HCT116 (cell line): ENCODE data around the gene LEFTY2. TPM values are rescaled to one million over a fixed set of nuclear protein-coding genes. Genes with fewer than 3 reads are reported as not detected.

ENCODE experiments used
- ATAC-seq: fragments of 200-7000 bp; cut with Tn5 transposase; 2 replicates; pipeline ENCODE4 v1.9.1; 2020; ENCODE audit warnings: mild to moderate bottlenecking, moderate library complexity
- BruUV-seq: library from RNA; stranded (reverse); fragments of 400-500 nt; replicated peaks from 2 replicates; lab custom pipeline; 2021; lab: Mats Ljungman, UMichigan
- CTCF ChIA-PET: fragments of 300-600 bp; sonication (Branson Sonifier 250); formaldehyde crosslinking; loops from one replicate; lab custom pipeline; 2021; ENCODE audit warnings: antibody characterized with exemption; lab: Charles Lee
- POLR2A ChIA-PET: fragments of 300-600, 350-600 bp; sonication (Branson Sonifier 250); formaldehyde crosslinking; loops from one replicate; lab custom pipeline; 2021; ENCODE audit warnings: antibody characterized with exemption; lab: Charles Lee
- RAD21 ChIA-PET, 2 experiments: fragments of 300-600 bp; sonication (Branson Sonifier 250); formaldehyde crosslinking; loops; one replicate each; lab custom pipeline; 2023; ENCODE audit warnings: low total read pairs in 2 of 2; ENCODE audit not compliant: uncharacterized antibody in 2 of 2, unreplicated experiment in 2 of 2, low non-redundant PET in 1 of 2; lab: Charles Lee
- DNase-seq: peaks from one replicate; pipeline ENCODE4 v3.0.0-alpha.2; 2010; ENCODE audit warnings: low read depth, low spot score
- H2AFZ ChIP-seq: fragments of 200-600 bp; shearing (Covaris generic), sonication (generic); 2 replicates; pipeline ENCODE4 v1.6.1; 2017; ENCODE audit warnings: low read depth, mixed run types, mixed read lengths, antibody characterized with exemption, low read length; ENCODE audit not compliant: poor library complexity, severe bottlenecking
- H3K27ac ChIP-seq: 2 replicates; pipeline ENCODE4 v1.5.1; 2012; ENCODE audit warnings: low read depth, low read length
- H3K27me3 ChIP-seq: fragments of 200-600 bp; sonication (generic); 2 replicates; pipeline ENCODE4 v1.6.1; 2016; ENCODE audit warnings: mixed run types, low read length, mixed read lengths; ENCODE audit not compliant: insufficient read depth
- H3K36me3 ChIP-seq, 2 experiments: fragments of 200-500 bp in 1 of 2; fragments of 200-600 bp in 1 of 2; sonication (Bioruptor generic) in 1 of 2; sonication (generic) in 1 of 2; 2 replicates each; pipeline versions ENCODE4 v1.5.1 to v1.6.1; 2014 to 2016; ENCODE audit warnings: low read length in 2 of 2, inconsistent platforms in 1 of 2, mixed read lengths in 1 of 2, mixed run types in 1 of 2; ENCODE audit not compliant: insufficient read depth in 2 of 2, control insufficient read depth in 1 of 2
- H3K4me1 ChIP-seq, 2 experiments: fragments of 200-600 bp in 1 of 2; sonication (generic) in 1 of 2; 2 replicates each; pipeline versions ENCODE4 v1.5.1 to v1.6.1; 2012 to 2017; ENCODE audit warnings: low read length in 2 of 2, inconsistent platforms in 1 of 2, mild to moderate bottlenecking in 1 of 2, mixed read lengths in 1 of 2, mixed run types in 1 of 2, moderate library complexity in 1 of 2; ENCODE audit not compliant: insufficient read depth in 2 of 2, control insufficient read depth in 1 of 2
- H3K4me2 ChIP-seq: fragments of 200-600 bp; sonication (generic); 2 replicates; pipeline ENCODE4 v1.6.1; 2017; ENCODE audit warnings: mixed run types, low read length, mixed read lengths
- H3K4me3 ChIP-seq, 2 experiments: fragments of 200-600 bp in 1 of 2; sonication (generic) in 1 of 2; replicated peaks in 1 of 2; 2 replicates each; pipeline ENCODE4 v1.5.1; 2011 to 2016; ENCODE audit warnings: low read length in 2 of 2, control low read depth in 1 of 2, low read depth in 1 of 2, mild to moderate bottlenecking in 1 of 2, mixed read lengths in 1 of 2, mixed run types in 1 of 2
- H3K79me2 ChIP-seq: fragments of 200-600 bp; sonication (generic); 2 replicates; pipeline ENCODE4 v1.6.1; 2017; ENCODE audit warnings: mild to moderate bottlenecking, mixed run types, low read length, moderate library complexity, mixed read lengths; ENCODE audit not compliant: insufficient read depth
- H3K9ac ChIP-seq: fragments of 200-600 bp; sonication (generic); 2 replicates; pipeline ENCODE4 v1.6.1; 2016; ENCODE audit warnings: low read length, mixed read lengths
- H3K9me2 ChIP-seq: fragments of 200-600 bp; sonication (generic), shearing (Covaris generic); 2 replicates; pipeline ENCODE4 v1.6.1; 2017; ENCODE audit warnings: mixed run types, mild to moderate bottlenecking, moderate library complexity; ENCODE audit not compliant: insufficient read depth
- H3K9me3 ChIP-seq, 2 experiments: fragments of 200-500 bp in 1 of 2; fragments of 200-600 bp in 1 of 2; sonication (Bioruptor generic) in 1 of 2; sonication (generic) in 1 of 2; 2 replicates each; pipeline ENCODE4 v1.6.1; 2014 to 2017; ENCODE audit warnings: low read length in 2 of 2, mixed read lengths in 2 of 2, inconsistent platforms in 1 of 2, low read depth in 1 of 2, mild to moderate bottlenecking in 1 of 2, mixed run types in 1 of 2, moderate library complexity in 1 of 2; ENCODE audit not compliant: control insufficient read depth in 1 of 2, insufficient read depth in 1 of 2
- H4K20me1 ChIP-seq: fragments of 200-600 bp; sonication (generic), shearing (Covaris generic); 2 replicates; pipeline ENCODE4 v1.6.1; 2017; ENCODE audit warnings: mixed run types, mild to moderate bottlenecking, moderate library complexity; ENCODE audit not compliant: insufficient read depth
- CBX3 ChIP-seq: IDR thresholded peaks from 2 replicates; pipeline ENCODE4 v1.6.1; 2012; ENCODE audit warnings: low read depth
- EGR1 ChIP-seq: IDR thresholded peaks from 2 replicates; pipeline ENCODE4 v1.6.1; 2012; ENCODE audit warnings: low read depth
- MAX ChIP-seq: IDR thresholded peaks from 2 replicates; pipeline ENCODE4 v1.6.1; 2012
- POLR2A ChIP-seq: IDR thresholded peaks from 2 replicates; pipeline ENCODE4 v1.7.0; 2011; ENCODE audit warnings: borderline replicate concordance; ENCODE audit not compliant: insufficient read depth, insufficient read length; ENCODE audit errors: extremely low read depth
- RAD21 ChIP-seq: IDR thresholded peaks from 2 replicates; pipeline ENCODE4 v1.6.1; 2012; ENCODE audit warnings: low read depth, mild to moderate bottlenecking
- YY1 ChIP-seq: IDR thresholded peaks from 2 replicates; pipeline ENCODE4 v1.6.1; 2011; ENCODE audit warnings: low read length, low read depth, moderate library complexity, mild to moderate bottlenecking; ENCODE audit not compliant: insufficient replicate concordance; ENCODE audit errors: extremely low read depth
- ZNF274 ChIP-seq: fragments of 200-500 bp; sonication (Bioruptor generic); IDR thresholded peaks from 2 replicates; pipeline ENCODE4 v1.6.1; 2014; ENCODE audit warnings: mild to moderate bottlenecking, low read depth, low read length, inconsistent platforms
- intact Hi-C: fragments of 100-400 bp; cut with micrococcal nuclease; formaldehyde crosslinking; loops from 2 replicates; pipeline ENCODE4 v1.10.0; 2022
- total RNA-seq: library from RNA; stranded (reverse); gene quantifications from one replicate; pipeline ENCODE4 v1.2.1, GENCODE V29; 2021; ENCODE audit not compliant: unreplicated experiment
- TF ChIP-seq, protein P1 (sequence below), 3 experiments: fragments of 200-600 bp in 1 of 3; sonication (generic) in 1 of 3; IDR thresholded peaks in 2 of 3; conservative IDR thresholded peaks in 1 of 3; 2 replicates each; pipeline ENCODE4 v1.5.1; 2012 to 2017; ENCODE audit warnings: low read depth in 2 of 3, low read length in 2 of 3, antibody characterized with exemption in 1 of 3, borderline replicate concordance in 1 of 3, control low read depth in 1 of 3, mild to moderate bottlenecking in 1 of 3, mixed read lengths in 1 of 3, mixed run types in 1 of 3, moderate library complexity in 1 of 3; ENCODE audit not compliant: insufficient read depth in 1 of 3
- TF ChIP-seq, protein P2 (sequence below): IDR thresholded peaks from 2 replicates; pipeline ENCODE4 v1.6.1; 2012
- TF ChIP-seq, protein P3 (sequence below): IDR thresholded peaks from 2 replicates; pipeline ENCODE4 v1.6.1; 2011; ENCODE audit warnings: mild to moderate bottlenecking, low read length, moderate library complexity; ENCODE audit not compliant: insufficient replicate concordance; ENCODE audit errors: extremely low read depth

Gene LEFTY2
- total RNA-seq, 1 experiment from 2014 or later: not detected

DNA sequence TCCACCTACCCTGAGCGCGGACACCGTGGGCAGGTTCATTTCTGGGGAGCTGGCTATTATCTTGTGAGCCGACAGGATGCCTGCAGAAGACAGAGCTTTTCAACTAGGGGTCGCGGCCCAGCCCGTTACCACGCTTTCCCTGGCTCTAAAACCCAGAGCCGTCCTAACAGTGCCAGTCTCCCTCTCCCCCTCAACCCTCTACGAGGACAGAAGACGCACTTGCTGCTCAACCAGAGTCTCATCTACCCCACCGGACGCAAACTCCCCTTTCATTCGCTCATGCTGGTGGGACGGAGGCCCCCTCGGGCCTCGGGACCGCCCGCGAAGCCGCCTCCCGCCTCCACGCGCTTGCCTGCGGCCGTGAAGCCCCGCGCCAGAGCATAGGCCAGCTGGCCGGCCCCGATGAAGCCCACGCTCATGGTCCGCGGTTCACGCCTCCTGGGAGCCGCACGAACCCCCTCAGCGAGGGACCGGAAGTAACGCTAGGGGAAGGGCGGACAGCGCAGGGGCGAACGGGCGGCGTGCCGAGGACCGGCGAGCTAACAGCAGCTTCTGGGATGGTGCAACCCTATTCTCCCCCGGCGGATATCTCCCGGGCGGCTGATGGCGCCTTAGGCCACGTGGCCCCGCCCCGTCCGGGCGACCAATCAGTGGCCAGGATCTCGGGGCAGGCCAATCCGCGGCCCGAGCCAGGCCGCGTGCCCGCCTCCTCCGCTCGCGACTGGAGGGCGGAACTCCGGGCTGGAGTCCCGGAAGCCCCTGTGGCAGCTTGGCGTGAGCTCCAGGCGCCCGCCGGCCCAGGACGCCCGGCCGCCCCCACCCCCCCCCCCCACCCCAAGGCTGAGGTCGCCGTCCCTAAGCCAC is 17.1 kb downstream of the LEFTY2 start, which contains the start of gene PYCR2 (continued):
- TF ChIP-seq, protein P1, sequence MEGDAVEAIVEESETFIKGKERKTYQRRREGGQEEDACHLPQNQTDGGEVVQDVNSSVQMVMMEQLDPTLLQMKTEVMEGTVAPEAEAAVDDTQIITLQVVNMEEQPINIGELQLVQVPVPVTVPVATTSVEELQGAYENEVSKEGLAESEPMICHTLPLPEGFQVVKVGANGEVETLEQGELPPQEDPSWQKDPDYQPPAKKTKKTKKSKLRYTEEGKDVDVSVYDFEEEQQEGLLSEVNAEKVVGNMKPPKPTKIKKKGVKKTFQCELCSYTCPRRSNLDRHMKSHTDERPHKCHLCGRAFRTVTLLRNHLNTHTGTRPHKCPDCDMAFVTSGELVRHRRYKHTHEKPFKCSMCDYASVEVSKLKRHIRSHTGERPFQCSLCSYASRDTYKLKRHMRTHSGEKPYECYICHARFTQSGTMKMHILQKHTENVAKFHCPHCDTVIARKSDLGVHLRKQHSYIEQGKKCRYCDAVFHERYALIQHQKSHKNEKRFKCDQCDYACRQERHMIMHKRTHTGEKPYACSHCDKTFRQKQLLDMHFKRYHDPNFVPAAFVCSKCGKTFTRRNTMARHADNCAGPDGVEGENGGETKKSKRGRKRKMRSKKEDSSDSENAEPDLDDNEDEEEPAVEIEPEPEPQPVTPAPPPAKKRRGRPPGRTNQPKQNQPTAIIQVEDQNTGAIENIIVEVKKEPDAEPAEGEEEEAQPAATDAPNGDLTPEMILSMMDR (IDR thresholded peaks at IDR 0.05 in 2 of 3, conservative IDR thresholded peaks at IDR 0.05 in 1 of 3; ENCODE audit: borderline replicate concordance in 1 of 3, insufficient read depth in 1 of 3, low read depth in 2 of 3, low read length in 2 of 3): no peak
- TF ChIP-seq POLR2A: peak; percentile 78
- TF ChIP-seq, all 23 proteins: peak for 8

- Histone ChIP-seq H2AFZ (no peak overlapping the region), H3K9ac (peak overlapping the region; percentile 99), H3K4me1 (peaks cover 9 to 18% of the 10 kb centered on the region in 2 experiments), H3K9me3 (no peaks in the 10 kb centered on the region), H3K79me2 (peaks cover 26% of the 10 kb centered on the region), H3K36me3 (peaks cover 16 to 33% of the 10 kb centered on the region in 2 experiments), H3K9me2 (no peaks in the 10 kb centered on the region), H3K4me2 (peak overlapping the region; percentile 85), H3K4me3 (peak overlapping the region; percentile 84 to 100), H3K27me3 (no peaks in the 10 kb centered on the region), H3K27ac (peak overlapping the region; percentile 97), H4K20me1 (no peaks in the 10 kb centered on the region)
- no peak for DNase-seq
- intact Hi-C loops: no loop called here
- ATAC-seq: no peak
- ChIA-PET CTCF (interaction anchor here (0.7 to 1.5 kb wide), 5 partner anchors 12 to 47 kb away, joined by 3 to 5 read pairs (median 4); no protein-coding TSS in a partner anchor), RAD21 (no interaction called here), POLR2A (interaction anchor here (0.8 to 1.4 kb wide), 4 partner anchors 10 to 146 kb away, joined by 3 to 4 read pairs (median 4); no protein-coding TSS in a partner anchor)
- no TSS peak for BruUV-seq
- TF ChIP-seq, protein P1 (IDR thresholded peaks at IDR 0.05 in 2 of 3, conservative IDR thresholded peaks at IDR 0.05 in 1 of 3; ENCODE audit: borderline replicate concordance in 1 of 3, insufficient read depth in 1 of 3, low read depth in 2 of 3, low read length in 2 of 3): no peak
- TF ChIP-seq ZNF274 (no peak), EGR1 (no peak), MAX (no peak), CBX3 (no peak), RAD21 (no peak), POLR2A (no peak), YY1 (no peak)
- TF ChIP-seq, protein P2, sequence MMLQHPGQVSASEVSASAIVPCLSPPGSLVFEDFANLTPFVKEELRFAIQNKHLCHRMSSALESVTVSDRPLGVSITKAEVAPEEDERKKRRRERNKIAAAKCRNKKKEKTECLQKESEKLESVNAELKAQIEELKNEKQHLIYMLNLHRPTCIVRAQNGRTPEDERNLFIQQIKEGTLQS: no peak
- TF ChIP-seq, protein P3, sequence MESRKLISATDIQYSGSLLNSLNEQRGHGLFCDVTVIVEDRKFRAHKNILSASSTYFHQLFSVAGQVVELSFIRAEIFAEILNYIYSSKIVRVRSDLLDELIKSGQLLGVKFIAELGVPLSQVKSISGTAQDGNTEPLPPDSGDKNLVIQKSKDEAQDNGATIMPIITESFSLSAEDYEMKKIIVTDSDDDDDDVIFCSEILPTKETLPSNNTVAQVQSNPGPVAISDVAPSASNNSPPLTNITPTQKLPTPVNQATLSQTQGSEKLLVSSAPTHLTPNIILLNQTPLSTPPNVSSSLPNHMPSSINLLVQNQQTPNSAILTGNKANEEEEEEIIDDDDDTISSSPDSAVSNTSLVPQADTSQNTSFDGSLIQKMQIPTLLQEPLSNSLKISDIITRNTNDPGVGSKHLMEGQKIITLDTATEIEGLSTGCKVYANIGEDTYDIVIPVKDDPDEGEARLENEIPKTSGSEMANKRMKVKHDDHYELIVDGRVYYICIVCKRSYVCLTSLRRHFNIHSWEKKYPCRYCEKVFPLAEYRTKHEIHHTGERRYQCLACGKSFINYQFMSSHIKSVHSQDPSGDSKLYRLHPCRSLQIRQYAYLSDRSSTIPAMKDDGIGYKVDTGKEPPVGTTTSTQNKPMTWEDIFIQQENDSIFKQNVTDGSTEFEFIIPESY: no peak
Observed at GRCh38 chr1:225923381-225923691, 17.7 kb downstream of the LEFTY2 start.
